Measurements from ENCODE around the gene DUSP9.
"Not testable (repeated sequence)": the region's sequence is repeated elsewhere in the genome, so short reads cannot be mapped to it uniquely, and the experiment has no call there.

Gene DUSP9

DNA sequence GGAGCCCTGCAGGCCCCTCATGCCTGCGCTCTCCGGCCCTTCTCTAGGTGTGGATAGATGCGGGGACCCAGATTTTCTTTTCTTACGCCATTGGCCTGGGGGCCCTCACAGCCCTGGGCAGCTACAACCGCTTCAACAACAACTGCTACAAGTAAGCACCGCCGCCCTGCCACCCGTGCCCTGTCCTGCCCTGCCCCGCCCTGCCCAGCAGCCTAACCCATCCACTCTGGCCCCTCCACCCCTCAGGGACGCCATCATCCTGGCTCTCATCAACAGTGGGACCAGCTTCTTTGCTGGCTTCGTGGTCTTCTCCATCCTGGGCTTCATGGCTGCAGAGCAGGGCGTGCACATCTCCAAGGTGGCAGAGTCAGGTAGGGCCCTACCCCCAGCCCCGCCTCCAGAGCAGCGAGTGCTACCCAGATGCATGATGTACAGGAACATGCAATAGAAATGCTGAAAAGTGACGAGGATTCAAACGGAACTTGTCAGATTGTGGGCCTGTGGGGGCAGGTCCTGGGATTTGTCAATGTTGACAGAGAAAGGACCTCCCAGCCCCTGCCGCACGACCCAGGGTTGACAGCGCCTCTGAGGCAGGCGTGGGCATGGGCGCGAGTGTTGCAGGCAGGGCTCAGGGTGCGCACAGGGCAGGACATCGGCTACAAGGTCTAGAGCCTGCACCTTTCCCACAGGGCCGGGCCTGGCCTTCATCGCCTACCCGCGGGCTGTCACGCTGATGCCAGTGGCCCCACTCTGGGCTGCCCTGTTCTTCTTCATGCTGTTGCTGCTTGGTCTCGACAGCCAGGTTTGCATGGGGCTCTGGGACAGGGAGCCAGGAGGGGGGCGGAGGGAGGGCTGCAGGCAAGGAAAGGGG lies 46.4 kb downstream of the DUSP9 start:
- no peak for DNase-seq

DNA sequence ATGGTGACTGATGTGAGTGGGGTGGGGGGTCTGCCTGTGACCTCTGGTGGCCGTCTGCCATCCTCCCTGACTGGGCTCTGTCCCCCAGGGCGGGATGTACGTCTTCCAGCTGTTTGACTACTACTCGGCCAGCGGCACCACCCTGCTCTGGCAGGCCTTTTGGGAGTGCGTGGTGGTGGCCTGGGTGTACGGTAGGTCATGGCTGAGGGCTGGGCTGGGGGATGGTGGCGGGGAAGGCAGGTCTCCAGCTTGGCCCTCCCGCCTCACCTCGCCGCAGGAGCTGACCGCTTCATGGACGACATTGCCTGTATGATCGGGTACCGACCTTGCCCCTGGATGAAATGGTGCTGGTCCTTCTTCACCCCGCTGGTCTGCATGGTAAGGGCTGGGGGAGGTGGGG lies 47.3 kb downstream of the DUSP9 start:
- not testable (repeated sequence) for DNase-seq

DNA sequence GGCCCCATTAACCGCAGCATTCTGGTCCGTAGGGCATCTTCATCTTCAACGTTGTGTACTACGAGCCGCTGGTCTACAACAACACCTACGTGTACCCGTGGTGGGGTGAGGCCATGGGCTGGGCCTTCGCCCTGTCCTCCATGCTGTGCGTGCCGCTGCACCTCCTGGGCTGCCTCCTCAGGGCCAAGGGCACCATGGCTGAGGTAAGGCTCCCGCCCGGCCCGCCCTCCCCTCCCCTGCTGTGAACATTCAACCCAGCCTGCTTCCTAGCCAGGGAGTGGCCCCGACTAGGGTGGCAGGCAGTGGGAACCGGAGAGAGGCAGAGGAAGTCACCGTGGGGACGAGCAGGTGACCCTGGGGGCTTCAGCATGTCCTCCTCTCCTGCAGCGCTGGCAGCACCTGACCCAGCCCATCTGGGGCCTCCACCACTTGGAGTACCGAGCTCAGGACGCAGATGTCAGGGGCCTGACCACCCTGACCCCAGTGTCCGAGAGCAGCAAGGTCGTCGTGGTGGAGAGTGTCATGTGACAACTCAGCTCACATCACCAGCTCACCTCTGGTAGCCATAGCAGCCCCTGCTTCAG lies 47.8 kb downstream of the DUSP9 start:
- DNase-seq: no peak

DNA sequence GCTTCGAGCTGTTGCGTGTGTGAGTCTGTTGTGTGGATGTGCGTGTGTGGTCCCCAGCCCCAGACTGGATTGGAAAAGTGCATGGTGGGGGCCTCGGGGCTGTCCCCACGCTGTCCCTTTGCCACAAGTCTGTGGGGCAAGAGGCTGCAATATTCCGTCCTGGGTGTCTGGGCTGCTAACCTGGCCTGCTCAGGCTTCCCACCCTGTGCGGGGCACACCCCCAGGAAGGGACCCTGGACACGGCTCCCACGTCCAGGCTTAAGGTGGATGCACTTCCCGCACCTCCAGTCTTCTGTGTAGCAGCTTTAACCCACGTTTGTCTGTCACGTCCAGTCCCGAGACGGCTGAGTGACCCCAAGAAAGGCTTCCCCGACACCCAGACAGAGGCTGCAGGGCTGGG lies 49.1 kb downstream of the DUSP9 start:
- no peak for DNase-seq

DNA sequence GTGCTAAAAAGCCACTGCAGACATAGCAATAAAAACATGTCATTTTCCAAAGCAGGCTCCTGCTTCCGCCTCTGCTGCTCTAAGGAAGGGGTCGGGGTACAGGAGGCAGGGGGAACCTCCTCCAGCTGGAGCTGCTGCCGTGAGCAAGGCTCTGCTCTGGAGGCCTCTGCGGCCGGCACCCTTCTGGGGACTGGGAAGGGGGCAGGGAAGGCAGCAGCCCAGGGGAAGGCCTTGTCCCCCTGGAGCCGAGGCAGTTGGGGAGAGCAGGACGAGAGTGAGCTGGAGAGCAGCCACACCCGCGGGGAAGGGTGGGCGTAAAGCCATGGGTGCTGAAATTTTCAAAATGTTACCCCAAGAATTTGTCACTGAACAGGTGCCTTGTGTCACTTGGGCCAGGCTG lies 49.5 kb downstream of the DUSP9 start:
- not testable (repeated sequence) for DNase-seq

DNA sequence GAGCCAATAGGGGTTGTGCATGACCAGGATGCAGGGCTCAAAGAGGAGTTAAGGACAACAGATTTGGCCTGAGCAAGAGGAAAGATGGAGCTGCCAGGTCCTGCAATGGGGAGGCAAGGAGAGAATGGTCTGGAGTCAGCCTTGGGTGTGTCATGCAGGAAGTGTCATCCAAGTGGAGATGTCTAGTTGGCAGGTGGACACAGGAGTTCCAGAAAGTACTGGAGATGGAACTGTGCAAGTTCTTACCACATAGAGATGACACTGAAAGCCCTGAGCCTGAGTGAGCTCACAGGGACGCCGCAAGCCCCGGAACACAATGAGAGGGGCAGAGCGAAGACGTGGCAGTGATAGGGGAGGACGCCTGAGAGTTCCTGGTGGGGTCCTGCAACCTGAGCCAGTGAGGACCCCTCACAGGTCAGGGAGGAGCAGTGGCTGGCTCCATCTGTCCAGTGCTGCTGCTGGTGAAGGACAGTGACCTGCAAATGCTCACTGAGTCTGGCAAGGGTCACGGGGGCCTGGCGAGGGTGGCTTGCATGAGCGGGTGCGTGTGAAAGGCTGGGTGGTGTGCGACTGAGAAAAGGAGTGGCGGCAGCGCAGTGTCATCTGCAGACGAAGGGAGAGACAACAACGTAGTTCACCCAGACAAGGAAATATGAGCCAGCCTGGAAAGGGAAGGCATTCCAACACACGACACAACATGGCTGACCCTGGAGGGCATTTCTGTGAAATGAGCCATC lies 50.2 kb downstream of the DUSP9 start:
- not testable (repeated sequence) for DNase-seq

DNA sequence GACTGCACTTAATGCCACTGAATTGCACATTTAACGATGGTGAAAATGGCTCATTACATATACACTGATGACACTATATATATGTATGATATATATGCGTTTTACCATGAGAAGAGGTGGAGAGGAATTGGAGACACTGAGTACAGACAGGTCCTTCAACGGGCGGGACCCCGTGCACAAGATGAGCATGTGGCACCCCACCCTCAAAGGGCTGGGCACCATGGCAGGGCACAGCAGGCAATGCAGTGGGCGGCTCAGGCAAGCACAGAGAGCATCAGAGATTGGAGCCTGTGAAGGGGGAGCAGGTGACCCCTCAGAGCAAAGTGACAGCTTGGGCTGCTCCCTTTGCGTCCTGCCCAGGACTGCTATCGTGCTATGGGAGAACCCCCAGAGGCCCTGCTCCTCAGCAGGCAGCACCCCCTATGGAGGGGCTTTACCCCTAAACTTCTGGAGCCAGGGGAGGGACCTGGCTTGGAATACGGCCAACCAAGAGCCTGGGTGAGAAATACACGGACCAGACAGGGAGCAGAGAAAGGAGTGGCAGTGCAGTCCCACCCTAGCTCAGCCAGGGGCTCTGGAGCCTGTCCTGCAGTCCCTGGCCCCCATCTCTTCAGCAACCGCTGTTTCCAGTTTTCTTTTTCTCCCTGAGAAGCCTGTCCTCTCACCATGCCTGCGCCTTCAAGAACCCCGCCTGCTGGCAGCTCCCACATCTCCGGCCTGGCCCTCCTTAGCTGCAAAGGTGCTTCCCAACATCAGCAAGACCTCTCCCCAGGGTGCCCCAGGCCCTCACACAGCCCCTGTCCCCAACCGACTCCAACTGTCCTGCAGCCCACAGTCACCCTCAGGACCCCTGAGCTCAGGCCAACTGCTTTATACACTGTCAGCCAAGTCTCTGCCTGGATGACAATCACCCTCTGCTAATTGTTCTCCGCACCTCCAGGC lies 51.2 kb downstream of the DUSP9 start:
- DNase-seq: no peak

DNA sequence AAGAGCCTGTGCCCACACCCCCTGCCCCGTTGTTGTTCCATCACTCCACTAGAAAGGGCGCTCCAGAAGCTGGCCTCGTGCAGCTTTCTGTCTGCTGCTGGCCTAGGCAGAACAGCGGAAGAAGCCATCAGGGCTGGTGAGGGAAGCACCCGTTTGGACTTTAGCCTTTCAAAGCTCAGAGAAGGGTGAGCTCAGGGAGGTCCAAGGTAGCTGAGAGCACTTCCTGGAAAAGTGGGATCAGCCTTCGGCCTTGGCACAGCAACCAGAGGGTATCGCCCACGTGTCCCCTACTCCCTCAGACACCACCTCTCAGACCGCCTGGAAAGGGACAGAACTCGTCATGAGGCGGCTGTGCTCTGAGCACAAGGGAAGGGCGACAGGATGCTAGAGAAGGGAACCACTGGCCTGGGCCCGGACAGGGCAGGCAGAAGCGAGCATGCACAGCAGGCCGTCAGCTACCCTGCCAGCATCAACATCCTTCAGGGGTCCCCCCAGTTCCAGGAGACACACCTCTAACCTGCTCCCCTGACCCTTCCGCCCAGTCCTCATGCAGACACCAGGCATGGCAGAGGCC lies 52.3 kb downstream of the DUSP9 start:
- DNase-seq: not testable (repeated sequence)

DNA sequence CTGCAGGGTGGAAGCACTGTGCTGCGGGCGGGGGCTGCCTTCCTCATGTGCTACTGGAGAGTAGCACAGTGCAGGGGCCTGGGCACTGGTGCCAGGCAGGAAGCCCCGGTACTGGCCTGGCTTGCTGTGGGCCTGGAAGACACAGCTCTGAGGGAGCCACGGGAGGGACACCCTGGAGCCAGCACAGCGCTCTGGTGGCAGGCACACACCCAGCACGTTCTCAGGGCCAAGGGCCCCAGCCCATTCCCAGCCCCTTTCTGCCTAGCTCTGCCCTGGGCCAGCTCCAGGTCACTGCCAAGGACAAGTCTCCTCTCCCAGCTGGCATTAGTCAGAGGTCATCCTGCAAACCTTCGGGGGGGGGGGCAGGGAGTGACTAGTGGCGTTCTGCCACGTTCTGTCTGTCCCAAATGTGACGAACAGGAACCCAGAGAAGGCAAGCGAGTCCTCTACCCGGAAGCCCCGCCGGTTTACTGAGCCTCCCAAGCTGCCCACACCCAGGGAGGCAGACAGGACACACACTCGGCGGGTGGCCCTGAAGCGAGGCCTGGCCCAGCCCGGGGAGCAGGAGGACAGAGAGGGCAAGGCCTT lies 52.9 kb downstream of the DUSP9 start:
- DNase-seq: not testable (repeated sequence)

DNA sequence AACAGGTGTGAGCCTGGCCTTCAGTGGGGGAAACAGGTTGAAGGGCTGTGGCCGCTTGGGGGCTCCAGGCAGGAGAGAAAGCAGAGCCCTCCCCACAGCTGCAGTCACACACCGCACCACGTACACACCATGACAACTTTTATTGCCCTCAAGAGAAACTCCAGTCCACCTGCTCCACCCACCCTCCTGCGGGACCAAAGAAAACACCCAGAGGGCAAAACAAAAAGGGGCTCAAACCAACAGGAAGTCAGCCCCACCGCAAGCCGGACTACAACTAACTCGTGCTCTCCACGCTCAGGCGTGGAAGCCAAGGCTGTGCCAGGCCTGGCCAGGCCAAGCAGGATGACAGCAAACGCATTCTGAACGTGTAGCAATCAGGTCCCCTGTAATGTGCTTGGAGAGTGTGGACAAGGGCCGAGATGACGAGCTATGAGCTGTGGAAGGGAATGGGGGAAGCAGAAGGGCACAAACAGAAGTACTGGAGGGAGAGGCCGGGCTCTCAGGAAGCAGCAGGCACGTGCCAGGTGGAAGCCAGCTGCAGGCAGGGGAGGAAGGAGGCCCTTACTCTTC lies 53.5 kb downstream of the DUSP9 start:
- DNase-seq: no peak

All from NCI-H2081 (cell line).